HepG2 (cell line): ENCODE measurements around the gene ADGRL3. TPM values are rescaled to one million over a fixed set of nuclear protein-coding genes. Genes with fewer than 3 reads are reported as not detected.
"Not testable (repeated sequence)": the region's sequence is repeated elsewhere in the genome, so short reads cannot be mapped to it uniquely, and the experiment has no call there.

Experiments used
- ATAC-seq: fragments of 200-7000 bp; cut with Tn5 transposase; 3 replicates; pipeline ENCODE4 v1.9.1; 2020; ENCODE audit warnings: mild to moderate bottlenecking, moderate library complexity
- BruUV-seq: library from RNA; stranded (reverse); fragments of 400-500 nt; replicated peaks from 2 replicates; lab custom pipeline; 2021; lab: Mats Ljungman, UMichigan
- CTCF ChIA-PET: fragments of 300-600 bp; formaldehyde crosslinking; extraction: SDS; loops from one replicate; lab custom pipeline; 2021; ENCODE audit warnings: low total read pairs, inconsistent platforms, low intra/inter-chr PET ratio; lab: Yijun Ruan, JAX
- POLR2A ChIA-PET: fragments of 350-600 bp; sonication (Branson Sonifier 250); formaldehyde crosslinking; loops from one replicate; lab custom pipeline; 2020; ENCODE audit warnings: antibody characterized with exemption, inconsistent platforms; lab: Yijun Ruan, JAX
- DNase-seq: peaks from one replicate; pipeline ENCODE4 v3.0.0-alpha.2; 2015; ENCODE audit warnings: low spot score
- FAIRE-seq: peaks from 3 replicates; lab custom pipeline; 2011; peaks lifted over from hg19 to GRCh38; lab: Jason Lieb, UNC
- H2AFZ ChIP-seq: one replicate; pipeline ENCODE4 v1.6.1; 2011; ENCODE audit warnings: low read length, inconsistent platforms
- H3K27ac ChIP-seq: fragments of 300-600 bp; 3 replicates; pipeline ENCODE4 v1.8.0; 2011; ENCODE audit warnings: mixed run types, mild to moderate bottlenecking, mixed read lengths, low read length, inconsistent platforms; ENCODE audit not compliant: insufficient read depth; ENCODE audit errors: extremely low read length
- H3K27me3 ChIP-seq, 2 experiments: fragments of 200-600 bp in 1 of 2; 2 replicates in 1 of 2; 3 replicates in 1 of 2; pipeline versions ENCODE4 v1.6.0 to v1.8.0; 2011; ENCODE audit warnings: low read length in 2 of 2, mild to moderate bottlenecking in 2 of 2, moderate library complexity in 2 of 2, inconsistent platforms in 1 of 2; ENCODE audit not compliant: insufficient read depth in 2 of 2, control insufficient read depth in 1 of 2
- H3K36me3 ChIP-seq, 2 experiments: fragments of 200-600 bp in 1 of 2; replicated peaks in 1 of 2; 2 replicates in 1 of 2; 3 replicates in 1 of 2; pipeline versions ENCODE4 v1.5.1 to v1.8.0; 2011; ENCODE audit warnings: low read length in 2 of 2, inconsistent platforms in 1 of 2; ENCODE audit not compliant: insufficient read depth in 2 of 2, control insufficient read depth in 1 of 2
- H3K4me1 ChIP-seq: 2 replicates; pipeline ENCODE4 v1.5.1; 2012; ENCODE audit warnings: low read length, inconsistent platforms; ENCODE audit not compliant: insufficient read depth
- H3K4me2 ChIP-seq: 2 replicates; pipeline ENCODE4 v1.6.0; 2011; ENCODE audit warnings: low read depth, low read length, inconsistent platforms
- H3K4me3 ChIP-seq, 3 experiments: fragments of 200-600 bp in 1 of 3; sonication (generic), shearing (Covaris generic) in 1 of 3; replicated peaks in 1 of 3; 2 replicates each; pipeline ENCODE4 v1.5.1; 2011 to 2016; ENCODE audit warnings: low read length in 3 of 3, inconsistent platforms in 2 of 3, low read depth in 2 of 3, mild to moderate bottlenecking in 2 of 3, control low read depth in 1 of 3, mixed read lengths in 1 of 3; ENCODE audit not compliant: insufficient read depth in 1 of 3
- H3K79me2 ChIP-seq: one replicate; pipeline ENCODE4 v1.6.1; 2011; ENCODE audit warnings: low read length, inconsistent platforms; ENCODE audit not compliant: insufficient read depth
- H3K9ac ChIP-seq: 2 replicates; pipeline ENCODE4 v1.6.0; 2011; ENCODE audit warnings: mild to moderate bottlenecking, low read depth, low read length, inconsistent platforms; ENCODE audit not compliant: insufficient read depth
- H3K9me3 ChIP-seq: 2 replicates; pipeline ENCODE4 v1.5.1; 2012; ENCODE audit warnings: mild to moderate bottlenecking, low read length
- H4K20me1 ChIP-seq: 2 replicates; pipeline ENCODE4 v1.6.0; 2011; ENCODE audit warnings: inconsistent platforms, mild to moderate bottlenecking, low read length, moderate library complexity; ENCODE audit not compliant: insufficient read depth
- AGO1 ChIP-seq: fragments of 200-400 bp; formaldehyde crosslinking; IDR thresholded peaks from 2 replicates; pipeline ENCODE4 v1.6.1; 2017; ENCODE audit warnings: mild to moderate bottlenecking, low read depth, low read length, moderate library complexity; ENCODE audit not compliant: poor library complexity, severe bottlenecking
- CAMTA2 ChIP-seq: sonication (generic); formaldehyde crosslinking; IDR thresholded peaks from 2 replicates; pipeline ENCODE4 v1.4.0; 2020; ENCODE audit warnings: mild to moderate bottlenecking, missing genetic modification reagents, borderline replicate concordance
- CERS6 ChIP-seq: sonication (generic); formaldehyde crosslinking; IDR thresholded peaks from 2 replicates; pipeline ENCODE4 v1.5.0; 2020; ENCODE audit warnings: missing genetic modification reagents
- HDAC2 ChIP-seq: sonication (generic); formaldehyde crosslinking; IDR thresholded peaks from 2 replicates; pipeline ENCODE4 v1.4.0; 2020; ENCODE audit warnings: missing genetic modification reagents
- MTF1 ChIP-seq: sonication (generic); formaldehyde crosslinking; IDR thresholded peaks from 2 replicates; pipeline ENCODE4 v1.5.0; 2020; ENCODE audit warnings: missing genetic modification reagents
- ZNF800 ChIP-seq: sonication (generic); formaldehyde crosslinking; IDR thresholded peaks from 2 replicates; pipeline ENCODE4 v1.4.0; 2020; ENCODE audit warnings: missing genetic modification reagents
- ZNF816 ChIP-seq: sonication (generic); formaldehyde crosslinking; IDR thresholded peaks from 2 replicates; pipeline ENCODE4 v1.8.0; 2022; ENCODE audit warnings: missing genetic modification reagents, mild to moderate bottlenecking, borderline replicate concordance
- WGBS: methylation state at CpG from one replicate; pipeline ENCODE4 v1.1.6; 2017; ENCODE audit warnings: low lambda C conversion rate; 5-methylcytosine and 5-hydroxymethylcytosine counted together
- in situ Hi-C: cut with HindIII; loops from 2 replicates; pipeline ENCODE4 v1.10.0; 2017; ENCODE audit warnings: low pct_unique_long_range_greater_than_20kb; ENCODE audit not compliant: extremely low pct_ligation_motif_present
- intact Hi-C: fragments of 100-400 bp; cut with micrococcal nuclease; formaldehyde crosslinking; loops from one replicate; pipeline ENCODE4 v1.10.0; 2022; ENCODE audit not compliant: unreplicated experiment
- polyA plus RNA-seq, 8 experiments: library from polyadenylated mRNA; depleted of rRNA in 3 of 8; stranded (reverse) in 7 of 8; unstranded in 1 of 8; fragments of >200 nt; fragmentation: Illumina TruSeq in 4 of 8; extraction: Trizol in 4 of 8; gene quantifications; 2 replicates each; pipeline versions ENCODE4 v1.2.1 to v1.2.3, GENCODE V29; 2011 to 2016; ENCODE audit warnings: low read depth in 4 of 8, missing spikeins in 1 of 8, mixed read lengths in 1 of 8; ENCODE audit not compliant: insufficient read depth in 1 of 8
- total RNA-seq, 5 experiments: library from RNA; depleted of rRNA; stranded (reverse); fragments of >200 nt; fragmentation: Illumina TruSeq; extraction: Trizol; gene quantifications; 2 replicates each; pipeline ENCODE4 v1.2.3, GENCODE V29; 2016; ENCODE audit warnings: low read depth in 1 of 5

ADGRL3 gene
- total and polyA plus RNA-seq, 2 of the 13 experiments (the other 11 are each of a cell fraction or from before 2014, with no cell fraction given), result 0.04 to 0.05 TPM

- no peak for DNase-seq
- no peak overlapping the region for H3K4me2 ChIP-seq
- CTCF ChIA-PET, result no interaction called here
- H3K79me2 ChIP-seq, result no peaks in the 10 kb centered on the region
- intact Hi-C loops, result no loop called here
- no peaks in the 10 kb centered on the region for H4K20me1 ChIP-seq
- in situ Hi-C loops, result no loop called here
- no TSS peak for BruUV-seq
- no peaks in the 10 kb centered on the region for H3K9me3 ChIP-seq
- no peak overlapping the region for H2AFZ ChIP-seq
- TF ChIP-seq HDAC2 (CRISPR knock-in tag), result no peak
- TF ChIP-seq MTF1 (CRISPR knock-in tag), result no peak
- TF ChIP-seq, all 625 proteins: peak for 0
- Histone ChIP-seq H3K27me3 (no peaks in the 10 kb centered on the region), H3K4me1 (no peaks in the 10 kb centered on the region), H3K9ac (no peak overlapping the region), H3K36me3 (no peaks in the 10 kb centered on the region), H3K4me3 (no peak overlapping the region), H3K27ac (no peak overlapping the region)
- WGBS, result 4% methylated on average over 3 of the region's 3 CpGs
- POLR2A ChIA-PET, result no interaction called here
- ATAC-seq (no peak), FAIRE-seq (no peak)
Measured at GRCh38 chr4:61851126-61851525, 651.0 kb downstream of the ADGRL3 start.

GRCh38 chr4:61852105-61852504, 652.0 kb downstream of the ADGRL3 start:
- H3K27ac ChIP-seq, H4K20me1 ChIP-seq, H3K4me2 ChIP-seq, DNase-seq, H3K4me3 ChIP-seq, H3K4me1 ChIP-seq, H3K36me3 ChIP-seq, H2AFZ ChIP-seq, H3K9ac ChIP-seq, H3K79me2 ChIP-seq, CTCF ChIA-PET, BruUV-seq, ATAC-seq, intact Hi-C loops, H3K9me3 ChIP-seq, FAIRE-seq, POLR2A ChIA-PET, in situ Hi-C loops, H3K27me3 ChIP-seq: not testable (repeated sequence)
- 46% methylated on average over 5 of the region's 5 CpGs for whole genome bisulfite sequencing

- Histone ChIP-seq H3K4me1 (no peaks in the 10 kb centered on the region), H3K4me2 (no peak overlapping the region), H3K9me3 (no peaks in the 10 kb centered on the region), H3K79me2 (no peaks in the 10 kb centered on the region), H3K27me3 (no peaks in the 10 kb centered on the region), H3K9ac (no peak overlapping the region), H4K20me1 (no peaks in the 10 kb centered on the region), H3K27ac (no peak overlapping the region), H3K4me3 (no peak overlapping the region), H3K36me3 (no peaks in the 10 kb centered on the region), H2AFZ (no peak overlapping the region)
- intact Hi-C loops, result no loop called here
- in situ Hi-C loops, result no loop called here
- no peak for DNase-seq
- no peak for ATAC-seq
- WGBS, result 72% methylated on average over 6 of the region's 6 CpGs
- ChIA-PET CTCF (no interaction called here), POLR2A (no interaction called here)
- no peak for FAIRE-seq
- BruUV-seq, result no TSS peak
- TF ChIP-seq ZNF800 (CRISPR knock-in tag) (no peak), ZNF816 (CRISPR knock-in tag) (no peak), AGO1 (no peak), CAMTA2 (CRISPR knock-in tag) (no peak), CERS6 (CRISPR knock-in tag) (no peak)
Measured at GRCh38 chr4:61853041-61853440, 652.9 kb downstream of the ADGRL3 start.
